GM19240 (cell line): ENCODE results near the gene SPPL2B.
"Not testable (repeated sequence)": the region's sequence is repeated elsewhere in the genome, so short reads cannot be mapped to it uniquely, and the experiment has no call there.

Source experiments
- DNase-seq: peaks from one replicate; pipeline ENCODE4 v3.0.0; 2011; ENCODE audit warnings: low spot score; ENCODE audit not compliant: insufficient read length

The SPPL2B gene, protein sequence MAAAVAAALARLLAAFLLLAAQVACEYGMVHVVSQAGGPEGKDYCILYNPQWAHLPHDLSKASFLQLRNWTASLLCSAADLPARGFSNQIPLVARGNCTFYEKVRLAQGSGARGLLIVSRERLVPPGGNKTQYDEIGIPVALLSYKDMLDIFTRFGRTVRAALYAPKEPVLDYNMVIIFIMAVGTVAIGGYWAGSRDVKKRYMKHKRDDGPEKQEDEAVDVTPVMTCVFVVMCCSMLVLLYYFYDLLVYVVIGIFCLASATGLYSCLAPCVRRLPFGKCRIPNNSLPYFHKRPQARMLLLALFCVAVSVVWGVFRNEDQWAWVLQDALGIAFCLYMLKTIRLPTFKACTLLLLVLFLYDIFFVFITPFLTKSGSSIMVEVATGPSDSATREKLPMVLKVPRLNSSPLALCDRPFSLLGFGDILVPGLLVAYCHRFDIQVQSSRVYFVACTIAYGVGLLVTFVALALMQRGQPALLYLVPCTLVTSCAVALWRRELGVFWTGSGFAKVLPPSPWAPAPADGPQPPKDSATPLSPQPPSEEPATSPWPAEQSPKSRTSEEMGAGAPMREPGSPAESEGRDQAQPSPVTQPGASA

DNA sequence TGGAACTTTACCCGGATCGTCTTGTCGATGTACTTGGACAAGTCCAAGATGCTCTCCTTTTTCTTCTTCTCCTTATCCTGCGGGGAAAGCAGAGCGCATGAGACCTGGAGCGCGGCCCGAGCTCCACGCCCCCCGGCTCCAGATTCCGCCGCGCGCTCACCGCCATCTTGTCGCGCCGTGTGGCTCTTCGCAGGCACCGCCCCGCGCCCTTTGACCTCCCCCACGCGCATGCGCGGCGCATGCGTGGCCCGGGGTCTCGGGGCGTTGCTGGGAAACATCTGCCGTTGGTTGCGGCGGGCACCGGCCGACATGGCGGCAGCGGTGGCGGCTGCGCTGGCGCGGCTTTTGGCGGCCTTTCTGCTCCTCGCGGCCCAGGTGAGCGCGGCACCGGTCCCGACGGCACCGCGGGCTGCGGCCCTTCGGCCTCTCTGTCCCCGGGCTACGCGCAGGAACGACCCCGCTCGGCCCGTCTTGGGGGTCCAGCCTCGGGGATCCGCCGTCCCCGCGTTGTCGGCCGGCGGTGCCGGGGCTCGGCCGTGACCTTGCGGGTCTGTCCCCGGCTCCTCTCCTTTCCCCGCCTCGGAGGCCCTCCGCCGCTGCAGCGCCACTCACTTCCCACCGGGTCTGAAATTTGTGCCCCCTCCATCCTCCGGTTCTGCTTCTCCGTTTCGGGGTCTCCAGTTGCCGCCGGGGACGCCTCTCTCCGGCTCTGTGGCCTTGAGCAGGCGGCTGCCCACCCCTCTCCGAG lies at the start of gene SPPL2B, which contains the start of gene LSM7:
SPPL2B (plus strand) TSS at position 284 of the 748 bp plus-strand sequence; CDS start at position 310, 26 bp downstream.
LSM7 (minus strand) TSS at position 186 of the 748 bp plus-strand sequence; CDS start at position 166, 20 bp downstream.
- peak; percentile 97 for DNase-seq

DNA sequence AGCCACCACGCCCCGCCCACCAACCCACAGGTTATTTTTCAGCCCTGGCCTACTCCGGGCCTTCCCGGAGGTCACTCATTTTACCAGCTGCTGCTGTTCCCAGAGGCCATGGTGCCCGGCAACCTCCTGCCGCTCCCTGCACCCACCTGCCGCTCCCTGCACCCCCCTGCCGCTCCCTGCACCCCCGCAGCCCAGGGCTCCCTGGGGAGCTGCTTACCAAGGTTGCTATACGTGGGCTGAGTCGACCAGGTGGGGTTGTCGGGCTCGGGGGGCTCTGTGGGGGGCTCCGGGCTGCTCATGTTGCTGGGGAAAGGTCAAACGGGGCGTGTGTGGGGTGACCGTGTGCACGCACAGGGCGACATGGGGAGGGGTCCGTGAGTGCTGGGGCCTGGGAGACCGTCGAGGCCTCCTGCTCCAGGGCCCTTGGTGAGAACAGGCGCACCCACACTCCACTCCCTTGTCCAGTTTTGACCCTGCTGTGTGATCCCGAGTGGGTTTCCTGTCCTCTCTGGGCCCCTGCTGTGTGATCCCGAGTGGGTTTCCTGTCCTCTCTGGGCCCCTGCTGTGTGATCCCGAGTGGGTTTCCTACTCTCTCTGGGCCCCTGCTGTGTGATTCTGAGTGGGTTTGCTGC lies 47.7 kb upstream of the SPPL2B start:
- no peak for DNase-seq

DNA sequence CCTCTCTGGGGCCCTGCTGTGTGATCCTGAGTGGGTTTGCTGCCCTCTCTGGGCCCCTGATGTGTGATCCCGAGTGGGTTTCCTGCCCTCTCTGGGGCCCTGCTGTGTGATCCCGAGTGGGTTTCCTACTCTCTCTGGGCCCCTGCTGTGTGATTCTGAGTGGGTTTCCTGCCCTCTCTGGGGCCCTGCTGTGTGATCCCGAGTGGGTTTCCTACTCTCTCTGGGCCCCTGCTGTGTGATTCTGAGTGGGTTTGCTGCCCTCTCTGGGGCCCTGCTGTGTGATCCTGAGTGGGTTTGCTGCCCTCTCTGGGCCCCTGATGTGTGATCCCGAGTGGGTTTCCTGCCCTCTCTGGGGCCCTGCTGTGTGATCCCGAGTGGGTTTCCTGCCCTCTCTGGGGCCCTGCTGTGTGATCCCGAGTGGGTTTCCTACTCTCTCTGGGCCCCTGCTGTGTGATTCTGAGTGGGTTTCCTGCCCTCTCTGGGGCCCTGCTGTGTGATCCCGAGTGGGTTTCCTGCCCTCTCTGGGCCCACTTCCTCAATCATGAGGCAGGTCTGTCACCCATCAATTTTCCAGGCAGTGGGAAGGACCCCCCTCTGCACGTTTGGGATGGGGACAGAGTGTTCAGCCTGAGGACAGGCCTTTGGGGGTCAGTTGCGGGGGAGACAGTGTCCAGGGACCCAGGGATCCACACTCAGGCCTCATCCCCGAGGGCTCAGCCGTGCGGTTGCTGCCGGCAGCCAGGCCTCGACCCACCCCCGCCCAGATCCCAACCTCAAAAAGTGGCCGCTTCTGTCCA lies 47.0 kb upstream of the SPPL2B start:
- DNase-seq = not testable (repeated sequence)

DNA sequence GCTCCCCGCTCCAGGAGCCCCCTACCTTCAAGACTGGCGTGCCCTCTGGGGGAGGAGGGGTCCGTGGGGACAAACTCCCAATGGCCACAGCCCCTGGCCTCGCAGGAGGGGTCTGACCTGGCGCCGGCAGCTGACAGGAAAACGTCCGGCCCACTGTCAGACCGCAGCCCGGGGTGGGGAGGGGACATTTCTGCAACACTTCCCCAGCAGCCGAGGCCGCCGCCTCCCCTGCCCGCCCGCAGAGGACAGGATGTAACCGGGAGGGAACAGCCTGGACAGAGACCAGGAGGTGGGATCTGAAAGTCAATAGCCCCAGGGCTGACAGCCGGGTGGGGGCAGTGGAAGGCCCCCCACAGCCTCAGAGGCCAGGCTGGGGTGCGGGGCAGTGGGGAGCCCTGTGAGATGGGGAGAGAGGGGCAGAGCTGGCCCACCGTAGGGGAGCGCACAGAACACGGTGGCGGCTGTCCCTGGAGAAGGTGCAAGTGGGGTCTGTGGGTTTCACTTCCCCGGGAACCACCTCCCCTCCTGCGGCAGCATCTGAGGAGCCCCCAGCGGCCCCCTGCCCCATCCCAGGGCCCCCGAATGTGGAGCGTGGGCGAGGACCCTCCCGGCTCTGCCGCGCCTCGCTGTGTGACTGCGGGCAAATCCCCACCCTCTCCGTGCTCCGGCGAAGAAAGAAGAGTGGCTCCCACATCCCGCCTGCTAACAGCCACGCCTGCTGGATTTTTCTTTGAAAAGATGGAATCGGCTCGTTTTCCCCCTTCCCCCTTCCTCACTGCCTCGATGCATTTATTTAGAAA lies 46.2 kb upstream of the SPPL2B start, which contains the start of gene PEAK3:
PEAK3 (minus strand) TSS at position 114 of the 800 bp plus-strand sequence. CDS start 1,244 bp downstream, outside the sequence.
- DNase-seq = no peak

DNA sequence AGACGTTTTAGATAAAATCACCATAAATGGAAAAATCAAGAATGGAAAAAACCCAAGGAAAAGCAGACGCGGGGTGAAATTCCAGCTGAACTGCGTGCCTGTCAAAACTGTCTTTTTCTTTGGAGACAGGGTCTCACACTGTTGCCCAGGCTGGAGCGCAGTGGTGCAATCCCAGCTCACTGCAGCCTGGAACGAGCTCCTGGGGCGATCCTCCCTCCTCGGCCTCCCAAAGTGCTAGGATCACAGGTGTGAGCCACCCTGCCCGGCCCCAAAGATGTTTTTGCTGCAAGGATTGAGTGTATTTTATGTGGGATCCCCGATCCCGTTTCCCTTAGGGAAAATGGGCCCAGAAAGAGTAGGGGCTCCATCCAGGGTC lies 45.6 kb upstream of the SPPL2B start:
- no peak for DNase-seq

DNA sequence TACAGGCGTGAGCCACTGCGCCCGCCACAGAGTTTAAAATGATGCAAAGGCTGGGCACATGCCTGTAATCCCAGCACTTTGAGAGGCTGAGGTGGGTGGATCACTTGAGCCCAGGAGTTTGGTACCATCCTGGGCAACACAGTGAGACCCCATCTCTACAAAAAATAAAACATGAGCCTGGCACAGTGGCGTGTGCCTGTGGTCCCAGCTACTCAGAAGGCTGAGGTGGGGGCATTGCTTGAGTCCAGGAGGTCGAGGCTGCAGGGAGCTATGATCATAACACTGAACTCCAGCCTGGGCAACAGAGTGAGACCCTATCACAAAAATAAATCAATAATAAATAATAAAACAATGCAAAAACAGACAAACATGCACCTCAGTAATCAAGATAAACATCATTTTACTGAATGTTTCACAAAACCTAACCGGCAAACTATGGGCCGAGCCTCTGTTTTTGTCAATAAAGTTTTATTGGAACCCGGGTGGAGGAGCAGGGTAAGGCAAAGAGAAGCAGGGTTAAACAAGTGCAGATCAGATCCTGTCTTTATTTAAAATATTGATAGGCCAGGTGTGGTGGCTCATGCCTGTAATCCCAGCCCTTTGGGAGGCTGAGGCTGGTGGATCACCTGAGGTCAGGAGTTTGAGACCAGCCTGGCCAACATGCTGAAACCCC lies 44.5 kb upstream of the SPPL2B start:
- DNase-seq = no peak

DNA sequence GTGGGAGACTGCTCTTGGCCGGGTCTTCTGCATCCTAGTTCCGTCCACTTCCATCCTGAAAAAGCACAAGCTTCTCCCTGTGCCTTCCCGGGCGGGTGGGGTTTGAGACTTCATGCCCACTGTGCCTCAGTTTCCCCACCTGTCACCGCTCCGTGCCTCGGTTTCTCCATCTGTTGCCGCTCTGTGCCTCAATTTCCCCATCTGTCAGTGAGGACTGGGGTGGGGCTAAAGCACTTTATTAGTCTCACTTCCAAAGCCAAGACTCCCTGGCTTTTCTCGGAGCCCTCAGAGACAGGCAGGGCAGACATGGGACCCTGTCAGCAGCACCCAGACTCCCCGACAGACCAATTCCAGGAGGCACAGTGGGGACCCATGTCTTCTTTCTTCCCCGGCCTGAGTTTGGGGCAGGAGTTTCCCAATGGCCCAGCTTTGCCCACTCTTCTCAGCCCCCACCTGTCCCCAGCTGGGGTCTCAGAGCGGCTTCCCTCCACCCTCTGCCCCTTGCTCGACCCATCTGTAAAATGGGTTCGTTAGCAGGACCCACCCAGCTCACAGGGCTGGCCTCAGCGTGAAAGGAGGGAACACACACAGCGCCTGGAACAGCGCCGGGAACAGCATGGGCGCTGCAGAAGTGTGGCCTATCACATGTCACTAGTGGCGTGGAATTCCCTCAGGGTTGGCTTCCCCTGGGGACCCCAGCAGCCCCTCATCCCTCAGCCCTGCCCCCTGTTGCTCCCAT lies 41.9 kb upstream of the SPPL2B start:
- DNase-seq = no peak

DNA sequence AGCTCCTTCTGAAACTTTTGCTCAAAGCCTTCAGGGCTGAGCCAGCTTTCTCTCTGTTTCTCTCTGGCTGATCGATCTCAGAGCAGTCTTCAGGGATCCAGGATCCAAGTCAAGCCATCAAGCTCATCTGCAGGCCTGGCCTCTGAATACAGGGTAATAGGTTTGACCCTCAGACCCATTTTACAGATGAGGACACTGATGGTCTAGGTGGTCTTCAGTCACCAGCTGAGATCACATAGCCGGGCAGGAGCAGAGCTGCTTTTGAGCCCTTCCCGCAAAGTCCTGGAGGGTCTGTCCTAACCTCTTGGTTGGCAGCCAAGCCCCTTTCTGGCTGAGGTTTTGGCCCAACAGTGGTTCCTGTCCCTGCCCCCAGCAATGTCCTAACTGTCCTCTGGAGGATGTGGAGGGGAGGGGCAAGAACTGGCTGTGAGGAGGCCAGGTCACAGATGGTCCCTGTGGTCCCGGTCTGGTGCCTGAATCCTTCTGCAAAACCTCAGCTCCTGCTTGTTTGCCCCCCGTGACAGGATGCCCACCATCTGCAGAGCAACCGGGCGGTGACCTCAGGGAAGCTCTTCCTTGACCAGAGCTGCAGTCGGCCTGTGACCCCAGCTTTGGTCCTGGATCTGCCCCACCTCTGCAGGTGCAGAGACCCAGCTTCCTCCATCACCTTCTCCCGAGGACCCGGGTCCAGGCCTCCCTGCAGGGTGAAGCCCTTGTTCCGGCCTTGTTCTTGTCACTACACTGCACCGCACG lies 40.7 kb upstream of the SPPL2B start:
- no peak for DNase-seq

DNA sequence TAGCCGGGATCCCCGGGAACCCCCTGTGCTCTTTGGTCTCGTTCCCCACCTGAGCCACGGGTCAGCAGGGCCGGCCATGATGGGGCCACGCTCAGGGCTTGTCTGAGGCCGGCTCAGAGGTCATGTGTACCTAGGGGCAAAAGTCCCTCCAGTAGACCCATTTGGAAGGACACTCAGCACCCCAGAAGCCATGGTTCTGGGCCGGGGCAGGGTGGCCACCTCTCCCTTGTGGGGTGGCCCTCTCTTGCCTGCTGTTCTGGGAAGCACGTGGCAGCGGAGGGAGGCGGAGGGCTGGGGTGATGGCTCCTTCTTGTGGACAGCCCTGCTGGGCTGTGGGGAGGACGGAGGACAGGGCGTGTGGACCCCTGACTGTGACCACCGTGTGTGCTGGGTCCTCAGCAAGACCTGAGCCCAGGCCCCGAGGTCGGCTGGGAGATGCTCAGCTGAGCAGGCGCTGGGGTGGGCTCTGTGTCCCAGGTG lies 40.1 kb upstream of the SPPL2B start:
- no peak for DNase-seq

DNA sequence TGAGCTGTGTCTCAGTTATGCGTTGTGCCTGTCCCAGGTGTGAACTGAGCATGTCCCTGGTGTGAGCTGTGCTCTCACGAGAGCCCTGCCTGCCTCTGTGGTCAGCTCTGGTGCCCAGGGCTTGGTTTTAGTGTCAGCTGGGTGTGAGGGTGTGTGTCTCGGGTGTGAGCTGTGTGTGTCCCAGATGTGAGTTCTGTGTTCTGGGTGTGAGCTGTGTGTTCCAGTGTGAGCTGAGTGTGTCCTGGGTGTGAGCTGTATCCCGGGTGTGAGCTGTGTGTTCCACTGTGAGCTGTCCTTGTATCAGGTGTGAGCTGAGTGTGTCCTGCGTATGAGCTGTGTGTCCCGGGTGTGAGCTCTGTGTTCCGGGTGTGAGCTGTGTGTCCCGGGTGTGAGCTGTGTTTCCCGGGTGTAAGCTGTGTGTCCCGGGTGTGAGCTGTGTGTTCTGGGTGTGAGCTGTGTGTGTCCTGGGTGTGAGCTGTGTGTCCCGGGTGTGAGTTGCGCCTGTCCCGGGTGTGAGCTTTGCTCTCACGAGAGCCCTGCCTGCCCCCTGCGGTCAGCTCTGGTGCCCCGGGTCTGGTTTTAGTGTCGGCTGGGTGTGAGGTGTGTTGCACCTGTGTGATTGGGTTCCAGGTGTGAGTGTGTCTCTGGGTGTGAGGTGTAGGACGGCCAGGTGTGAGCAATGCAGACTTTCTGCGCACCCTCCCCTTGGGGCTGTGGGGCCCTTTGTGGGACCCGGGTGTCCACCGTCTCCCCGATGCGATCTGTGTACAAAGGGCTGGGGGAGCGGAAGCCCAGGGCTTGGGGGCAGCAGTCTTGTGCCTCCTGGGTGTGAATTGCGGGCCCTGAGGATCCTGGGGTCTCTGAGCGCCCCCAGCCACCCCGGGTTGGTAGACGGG lies 39.4 kb upstream of the SPPL2B start:
- no peak for DNase-seq

DNA sequence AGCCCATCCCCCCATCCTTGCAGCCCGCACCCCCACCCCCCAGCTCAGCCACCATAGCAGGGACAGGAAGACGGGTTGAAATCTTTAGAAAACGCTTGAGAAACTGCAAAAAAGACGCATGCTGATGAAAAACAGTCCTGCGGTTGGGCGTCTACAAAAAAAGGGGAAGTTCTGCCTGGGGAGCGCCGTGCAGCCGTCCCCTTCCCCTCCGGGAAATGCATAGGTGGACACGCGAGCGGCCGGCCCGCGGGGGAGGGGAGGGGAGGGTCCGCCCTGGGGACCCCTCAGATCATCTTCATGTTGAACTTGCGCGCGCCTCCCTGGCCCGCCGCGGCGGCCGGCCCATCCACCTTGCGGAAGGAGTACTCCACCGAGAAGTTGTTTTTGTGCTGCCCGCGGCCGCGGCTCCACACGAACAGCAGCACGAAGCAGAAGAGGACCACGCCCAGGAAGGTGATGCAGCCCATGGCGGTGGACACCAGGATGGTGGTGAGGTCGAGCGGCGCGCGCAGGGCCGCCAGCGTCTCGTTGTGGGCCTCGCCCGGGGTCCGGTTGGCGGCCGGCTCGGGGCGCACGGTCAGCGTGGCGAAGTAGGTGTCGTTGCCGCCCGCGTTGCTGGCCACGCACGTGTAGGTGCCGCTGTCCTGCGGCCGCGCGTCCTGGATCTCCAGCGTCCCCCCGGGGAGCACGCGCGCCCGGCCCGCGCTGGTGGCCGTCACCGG lies 38.6 kb upstream of the SPPL2B start:
- peak; percentile 87 for DNase-seq

DNA sequence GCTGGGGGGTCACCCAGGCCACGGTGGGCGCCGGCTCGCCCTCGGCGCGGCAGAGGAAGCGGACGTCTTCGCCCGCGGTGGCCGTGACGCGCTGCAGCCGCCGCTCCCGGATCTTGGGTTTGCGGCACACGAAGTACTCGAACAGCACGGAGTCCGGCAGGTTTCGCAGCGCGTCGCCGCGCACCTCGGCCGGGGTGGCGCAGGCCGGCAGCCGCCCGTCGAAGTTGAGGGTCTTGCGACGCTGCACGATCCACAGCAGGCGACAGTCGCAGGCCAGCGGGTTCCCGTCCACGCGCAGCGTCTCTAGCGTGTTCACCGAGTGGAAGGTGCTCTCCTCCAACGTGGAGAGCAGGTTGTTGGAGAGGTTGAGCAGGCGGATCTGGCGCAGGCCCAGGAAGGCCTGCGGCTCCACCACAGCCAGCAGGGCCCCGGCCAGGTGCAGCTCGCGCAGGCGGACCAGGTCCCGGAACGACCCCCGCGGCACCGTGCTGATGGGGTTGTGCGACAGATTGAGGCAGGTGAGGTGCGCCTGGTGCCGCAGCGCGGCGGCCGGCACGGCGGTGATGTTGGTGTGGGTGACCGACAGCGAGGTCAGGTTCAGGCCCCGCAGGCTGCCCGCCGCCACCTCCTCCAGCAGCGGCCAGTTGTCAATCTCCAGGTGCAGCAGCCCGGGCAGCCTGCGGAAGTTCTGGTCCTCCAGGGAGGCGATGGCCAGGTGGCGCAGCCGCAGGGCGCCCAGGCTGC lies 37.9 kb upstream of the SPPL2B start:
- no peak for DNase-seq

DNA sequence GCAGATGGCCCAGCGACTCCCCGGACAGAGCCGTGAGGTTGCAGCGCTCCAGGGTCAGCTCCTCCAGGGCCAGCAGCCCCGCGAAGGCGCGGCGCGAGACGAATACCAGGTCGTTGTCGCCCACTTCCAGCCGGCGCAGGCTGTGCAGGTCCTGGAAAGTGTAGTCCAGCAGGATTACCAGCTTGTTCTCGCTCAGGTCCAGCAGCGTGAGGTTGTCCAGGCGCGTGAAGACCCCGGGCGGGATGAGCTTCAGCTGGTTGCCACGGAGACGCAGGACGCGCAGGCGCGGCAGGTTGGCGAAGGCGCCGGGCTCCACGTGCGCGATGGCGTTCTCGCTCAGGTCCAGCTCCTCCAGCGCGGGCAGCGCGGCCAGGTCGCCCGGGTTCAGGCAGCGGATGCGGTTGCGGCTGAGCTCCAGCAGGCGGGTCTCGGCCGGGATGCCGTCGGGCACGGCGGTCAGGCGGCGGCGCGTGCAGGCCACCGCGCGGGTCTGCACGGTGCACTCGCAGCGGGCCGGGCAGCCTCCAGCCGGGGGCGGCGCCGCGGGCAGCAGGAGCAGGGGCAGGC lies 37.2 kb upstream of the SPPL2B start:
- no peak for DNase-seq

DNA sequence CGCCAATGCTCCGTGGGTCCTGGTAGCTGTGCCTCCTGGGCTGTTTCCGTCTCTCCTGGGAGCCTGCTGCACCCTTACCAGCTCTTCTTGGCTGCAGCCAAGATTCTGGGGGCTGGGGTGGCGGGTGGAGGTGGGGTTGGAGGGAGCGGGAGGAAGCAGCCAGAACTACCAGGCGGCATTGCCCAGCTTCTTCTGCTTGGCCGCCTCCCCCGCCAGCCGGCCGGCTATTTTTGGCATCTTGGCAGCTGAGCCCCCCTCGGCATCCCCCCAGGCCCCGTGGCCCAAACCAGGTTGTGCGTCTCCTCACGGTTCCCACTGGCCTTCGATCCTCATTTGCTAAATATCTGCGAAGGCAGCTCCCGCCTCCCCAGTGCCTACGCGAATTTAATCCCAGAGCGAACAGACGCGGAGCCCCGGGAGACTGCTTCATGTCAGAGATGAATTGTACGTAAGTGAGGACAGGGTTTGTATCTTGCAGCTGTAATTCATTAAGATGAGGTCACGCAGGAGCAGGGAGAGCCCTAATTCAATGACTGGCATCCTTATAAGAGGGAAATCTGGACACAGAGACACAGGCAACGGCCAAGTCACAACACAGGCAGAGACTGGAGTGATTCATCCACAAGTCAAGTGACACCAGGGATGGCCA lies 33.7 kb upstream of the SPPL2B start:
- no peak for DNase-seq

DNA sequence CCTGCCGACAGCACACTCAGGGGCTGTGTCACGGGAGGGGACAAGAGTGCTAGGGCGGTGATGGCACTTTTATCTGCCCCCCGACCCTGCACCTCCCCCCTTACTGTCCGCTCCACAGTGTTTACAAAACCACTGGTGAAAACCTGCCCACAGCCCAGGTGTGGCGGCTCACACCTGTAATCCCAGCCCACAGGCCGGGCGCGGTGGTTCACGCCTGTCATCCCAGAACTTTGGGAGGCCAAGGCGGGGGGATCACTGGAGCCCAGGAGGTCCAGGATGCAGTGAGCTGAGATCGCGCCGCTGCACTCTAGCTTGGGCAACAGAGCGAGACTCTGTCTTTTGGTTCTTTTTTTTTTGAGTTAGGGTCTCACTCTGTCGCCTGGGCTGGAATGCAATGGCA lies 32.3 kb upstream of the SPPL2B start:
- no peak for DNase-seq
